ENCODE measurements around the gene IPO13. TPM values are rescaled to one million over a fixed set of nuclear protein-coding genes. Genes with fewer than 3 reads are reported as not detected.

Gene IPO13
- total RNA-seq, 1 donor from 2014 or later = 53.2 TPM

DNA sequence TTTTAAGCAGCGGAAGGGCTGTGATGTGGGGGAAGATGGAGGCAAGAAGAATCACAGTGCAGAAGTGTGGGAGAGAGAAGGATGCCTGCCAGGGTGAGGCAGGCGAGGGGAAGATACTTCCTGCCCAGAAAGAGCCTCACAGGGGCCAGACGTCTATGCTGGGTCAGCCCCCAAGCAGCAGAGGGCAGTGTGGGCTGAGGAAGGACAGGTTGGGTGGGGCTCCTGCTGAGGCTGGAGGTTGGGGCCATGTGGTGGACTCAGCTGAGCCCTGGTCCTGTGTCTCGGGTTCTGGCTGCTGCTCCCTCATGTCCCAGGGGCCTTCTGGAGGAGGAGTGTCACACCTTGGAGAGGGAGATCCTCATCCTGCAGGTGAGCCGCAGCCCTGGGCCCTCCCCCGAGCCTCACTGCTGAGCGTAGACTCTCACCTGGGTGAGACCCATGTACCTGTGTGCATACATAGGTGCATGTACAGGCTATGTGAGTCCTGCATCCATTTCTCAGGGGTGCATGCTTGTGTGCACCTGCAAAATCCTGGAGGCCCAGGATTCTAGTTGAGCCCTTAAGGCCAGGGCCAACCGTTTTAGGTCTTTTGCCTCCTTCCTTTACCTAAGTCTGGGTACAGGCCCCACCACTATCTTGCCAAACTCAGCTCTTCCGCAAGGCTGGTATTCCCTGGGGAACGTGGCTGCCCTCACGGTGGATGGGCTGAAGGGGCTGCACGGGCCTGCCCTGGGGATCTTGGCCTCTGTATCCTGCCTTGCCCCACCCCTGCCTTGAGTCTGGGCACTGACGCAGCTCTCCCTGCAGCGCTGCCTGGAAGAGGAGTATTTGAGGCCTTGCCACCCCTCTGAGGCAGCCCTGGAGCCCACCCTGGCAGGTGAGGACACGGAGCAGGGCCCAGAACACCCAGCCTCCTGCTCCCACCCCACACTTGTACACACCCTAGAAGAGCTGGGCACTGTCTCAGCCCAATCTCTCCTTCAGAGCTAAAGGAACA is 48.3 kb downstream of the IPO13 start:
- Mint-ChIP-seq H3K9me3 (ENCODE audit: unreplicated experiment) (peaks cover 1% of the 10 kb centered on the region), H3K36me3 (ENCODE audit: unreplicated experiment) (no peaks in the 10 kb centered on the region), H3K27ac (ENCODE audit: unreplicated experiment) (no peak overlapping the region), H3K27me3 (ENCODE audit: unreplicated experiment) (peaks cover 9% of the 10 kb centered on the region), H3K4me1 (ENCODE audit: low read depth, unreplicated experiment) (peaks cover 4% of the 10 kb centered on the region), H3K4me3 (ENCODE audit: unreplicated experiment) (no peak overlapping the region)
- TF ChIP-seq, protein P1, sequence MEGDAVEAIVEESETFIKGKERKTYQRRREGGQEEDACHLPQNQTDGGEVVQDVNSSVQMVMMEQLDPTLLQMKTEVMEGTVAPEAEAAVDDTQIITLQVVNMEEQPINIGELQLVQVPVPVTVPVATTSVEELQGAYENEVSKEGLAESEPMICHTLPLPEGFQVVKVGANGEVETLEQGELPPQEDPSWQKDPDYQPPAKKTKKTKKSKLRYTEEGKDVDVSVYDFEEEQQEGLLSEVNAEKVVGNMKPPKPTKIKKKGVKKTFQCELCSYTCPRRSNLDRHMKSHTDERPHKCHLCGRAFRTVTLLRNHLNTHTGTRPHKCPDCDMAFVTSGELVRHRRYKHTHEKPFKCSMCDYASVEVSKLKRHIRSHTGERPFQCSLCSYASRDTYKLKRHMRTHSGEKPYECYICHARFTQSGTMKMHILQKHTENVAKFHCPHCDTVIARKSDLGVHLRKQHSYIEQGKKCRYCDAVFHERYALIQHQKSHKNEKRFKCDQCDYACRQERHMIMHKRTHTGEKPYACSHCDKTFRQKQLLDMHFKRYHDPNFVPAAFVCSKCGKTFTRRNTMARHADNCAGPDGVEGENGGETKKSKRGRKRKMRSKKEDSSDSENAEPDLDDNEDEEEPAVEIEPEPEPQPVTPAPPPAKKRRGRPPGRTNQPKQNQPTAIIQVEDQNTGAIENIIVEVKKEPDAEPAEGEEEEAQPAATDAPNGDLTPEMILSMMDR (IDR thresholded peaks at IDR 0.05; ENCODE audit: partially characterized antibody, unreplicated experiment) = no peak
- DNase-seq = peak; percentile 55

GRCh38 chr1:43995984-43996732 is 49.4 kb downstream of the IPO13 start:
- Mint-ChIP-seq H3K4me1 (ENCODE audit: low read depth, unreplicated experiment) (peaks cover 4% of the 10 kb centered on the region), H3K27me3 (ENCODE audit: unreplicated experiment) (peaks cover 9% of the 10 kb centered on the region), H3K9me3 (ENCODE audit: unreplicated experiment) (peaks cover 1% of the 10 kb centered on the region), H3K36me3 (ENCODE audit: unreplicated experiment) (no peaks in the 10 kb centered on the region), H3K4me3 (ENCODE audit: unreplicated experiment) (peak overlapping the region; percentile 61), H3K27ac (ENCODE audit: unreplicated experiment) (peak overlapping the region; percentile 57)
- no peak for DNase-seq
- TF ChIP-seq, protein P1 (IDR thresholded peaks at IDR 0.05; ENCODE audit: partially characterized antibody, unreplicated experiment) = no peak

DNA sequence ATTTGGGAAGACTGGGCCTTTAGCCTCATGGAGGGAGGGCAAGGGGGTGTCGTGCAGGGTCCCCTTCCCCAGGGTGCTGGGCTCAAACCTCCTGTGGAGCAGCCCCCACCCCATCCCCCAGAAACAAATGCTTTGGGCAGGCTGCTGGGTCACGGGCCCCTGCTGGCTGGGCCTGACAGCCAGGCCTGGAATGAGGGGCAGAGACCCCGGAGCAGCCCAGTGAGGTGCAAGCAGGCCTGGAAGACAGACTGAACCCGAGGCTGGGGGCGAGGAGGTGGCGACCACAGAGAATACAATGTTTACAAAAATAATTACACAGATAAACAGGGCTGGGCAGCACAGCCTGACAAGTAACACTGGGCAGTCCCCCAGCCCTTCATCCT is 50.0 kb downstream of the IPO13 start:
- peak overlapping the region; percentile 57 for H3K27ac Mint-ChIP-seq (ENCODE audit: unreplicated experiment)
- TF ChIP-seq, protein P1 (IDR thresholded peaks at IDR 0.05; ENCODE audit: partially characterized antibody, unreplicated experiment) = no peak
- peaks cover 4% of the 10 kb centered on the region for H3K4me1 Mint-ChIP-seq (ENCODE audit: low read depth, unreplicated experiment)
- no peaks in the 10 kb centered on the region for H3K36me3 Mint-ChIP-seq (ENCODE audit: unreplicated experiment)
- H3K9me3 Mint-ChIP-seq (ENCODE audit: unreplicated experiment) = peaks cover 1% of the 10 kb centered on the region
- no peak for DNase-seq
- H3K4me3 Mint-ChIP-seq (ENCODE audit: unreplicated experiment) = peak overlapping the region; percentile 61
- peaks cover 9% of the 10 kb centered on the region for H3K27me3 Mint-ChIP-seq (ENCODE audit: unreplicated experiment)

DNA sequence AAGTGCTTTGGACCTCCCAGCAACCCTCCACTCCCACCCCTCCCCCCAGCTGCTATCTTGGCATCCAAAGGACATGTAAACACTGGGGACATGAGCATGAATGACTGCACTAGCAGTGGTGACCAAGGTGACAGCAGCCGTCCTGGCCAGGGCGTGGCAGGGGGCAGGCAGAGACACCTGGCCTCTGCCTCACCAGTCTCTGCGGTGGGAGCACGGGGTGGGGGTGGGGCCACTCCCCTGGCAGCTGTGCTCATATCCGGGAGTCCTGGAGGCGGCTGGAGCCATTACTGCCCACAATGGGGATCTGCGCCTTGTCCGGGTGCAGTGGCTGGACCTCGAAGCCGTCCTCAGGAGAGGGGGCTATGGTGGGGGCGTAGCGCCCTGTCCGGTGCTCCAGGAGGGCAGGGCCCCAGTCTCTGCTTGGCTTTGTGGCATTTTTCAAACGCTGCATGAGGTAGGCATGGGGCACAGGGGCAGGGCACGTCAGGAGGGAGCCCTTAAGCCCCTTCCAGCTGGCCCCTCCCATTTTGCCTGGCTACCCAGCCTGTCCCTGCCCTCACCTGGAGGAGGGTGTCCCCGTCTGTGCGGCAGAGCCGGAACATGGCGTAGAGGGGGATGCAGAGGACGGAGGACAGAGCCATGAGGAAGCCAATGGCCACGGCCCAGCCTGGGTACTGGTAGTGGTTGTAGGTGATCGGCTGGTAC is 50.7 kb downstream of the IPO13 start:
- no peaks in the 10 kb centered on the region for H3K36me3 Mint-ChIP-seq (ENCODE audit: unreplicated experiment)
- H3K9me3 Mint-ChIP-seq (ENCODE audit: unreplicated experiment) = peaks cover 1% of the 10 kb centered on the region
- H3K4me3 Mint-ChIP-seq (ENCODE audit: unreplicated experiment) = no peak overlapping the region
- TF ChIP-seq, protein P1 (IDR thresholded peaks at IDR 0.05; ENCODE audit: partially characterized antibody, unreplicated experiment) = no peak
- H3K27me3 Mint-ChIP-seq (ENCODE audit: unreplicated experiment) = peaks cover 9% of the 10 kb centered on the region
- no peak overlapping the region for H3K27ac Mint-ChIP-seq (ENCODE audit: unreplicated experiment)
- H3K4me1 Mint-ChIP-seq (ENCODE audit: low read depth, unreplicated experiment) = peaks cover 4% of the 10 kb centered on the region
- DNase-seq = no peak
